ENCODE data around the gene CYFIP2.
"Not testable (repeated sequence)": the region's sequence is repeated elsewhere in the genome, so short reads cannot be mapped to it uniquely, and the experiment has no call there.

Gene CYFIP2

GRCh38 chr5:157236423-157236822 is 29.5 kb upstream of the CYFIP2 start:
- H3K9ac ChIP-seq (ENCODE audit: low read length), result no peak overlapping the region
- H3K27me3 ChIP-seq (ENCODE audit: control insufficient read depth, insufficient read depth, low read length), result no peaks in the 10 kb centered on the region
- H3K4me3 ChIP-seq (ENCODE audit: low read length), result no peak overlapping the region
- no peaks in the 10 kb centered on the region for H3K4me1 ChIP-seq (ENCODE audit: control insufficient read depth, insufficient read depth, low read length)
- H3K9me3 ChIP-seq (ENCODE audit: control insufficient read depth, low read length), result no peaks in the 10 kb centered on the region
- no peaks in the 10 kb centered on the region for H3K36me3 ChIP-seq (ENCODE audit: control insufficient read depth, insufficient read depth, low read length)

GRCh38 chr5:157241483-157241882 is 24.4 kb upstream of the CYFIP2 start:
- H3K9me3 ChIP-seq (ENCODE audit: control insufficient read depth, low read length), result no peaks in the 10 kb centered on the region
- H3K9ac ChIP-seq (ENCODE audit: low read length), result no peak overlapping the region
- H3K4me3 ChIP-seq (ENCODE audit: low read length), result no peak overlapping the region
- H3K4me1 ChIP-seq (ENCODE audit: control insufficient read depth, insufficient read depth, low read length), result no peaks in the 10 kb centered on the region
- no peaks in the 10 kb centered on the region for H3K27me3 ChIP-seq (ENCODE audit: control insufficient read depth, insufficient read depth, low read length)
- no peaks in the 10 kb centered on the region for H3K36me3 ChIP-seq (ENCODE audit: control insufficient read depth, insufficient read depth, low read length)

- H3K36me3 ChIP-seq (ENCODE audit: control insufficient read depth, insufficient read depth, low read length); H3K27me3 ChIP-seq (ENCODE audit: control insufficient read depth, insufficient read depth, low read length); H3K4me1 ChIP-seq (ENCODE audit: control insufficient read depth, insufficient read depth, low read length); H3K4me3 ChIP-seq (ENCODE audit: low read length); H3K9ac ChIP-seq (ENCODE audit: low read length); H3K9me3 ChIP-seq (ENCODE audit: control insufficient read depth, low read length): not testable (repeated sequence)
Measured at GRCh38 chr5:157244704-157245103, 21.2 kb upstream of the CYFIP2 start.

GRCh38 chr5:157245476-157245875 is 20.4 kb upstream of the CYFIP2 start:
- no peaks in the 10 kb centered on the region for H3K27me3 ChIP-seq (ENCODE audit: control insufficient read depth, insufficient read depth, low read length)
- no peaks in the 10 kb centered on the region for H3K9me3 ChIP-seq (ENCODE audit: control insufficient read depth, low read length)
- no peaks in the 10 kb centered on the region for H3K36me3 ChIP-seq (ENCODE audit: control insufficient read depth, insufficient read depth, low read length)
- H3K9ac ChIP-seq (ENCODE audit: low read length), result no peak overlapping the region
- H3K4me3 ChIP-seq (ENCODE audit: low read length), result no peak overlapping the region
- H3K4me1 ChIP-seq (ENCODE audit: control insufficient read depth, insufficient read depth, low read length), result no peaks in the 10 kb centered on the region

- H3K36me3 ChIP-seq (ENCODE audit: control insufficient read depth, insufficient read depth, low read length), result no peaks in the 10 kb centered on the region
Measured at GRCh38 chr5:157245886-157246285, 20.0 kb upstream of the CYFIP2 start.

GRCh38 chr5:157247267-157247666 is 18.7 kb upstream of the CYFIP2 start:
- no peak overlapping the region for H3K9ac ChIP-seq (ENCODE audit: low read length)
- no peaks in the 10 kb centered on the region for H3K27me3 ChIP-seq (ENCODE audit: control insufficient read depth, insufficient read depth, low read length)
- no peak overlapping the region for H3K4me3 ChIP-seq (ENCODE audit: low read length)
- H3K36me3 ChIP-seq (ENCODE audit: control insufficient read depth, insufficient read depth, low read length), result no peaks in the 10 kb centered on the region
- no peaks in the 10 kb centered on the region for H3K9me3 ChIP-seq (ENCODE audit: control insufficient read depth, low read length)
- H3K4me1 ChIP-seq (ENCODE audit: control insufficient read depth, insufficient read depth, low read length), result no peaks in the 10 kb centered on the region

More at GRCh38 chr5:157245886-157246285, 20.0 kb upstream of the CYFIP2 start:
- Histone ChIP-seq H3K27me3 (ENCODE audit: control insufficient read depth, insufficient read depth, low read length) (no peaks in the 10 kb centered on the region), H3K9me3 (ENCODE audit: control insufficient read depth, low read length) (no peaks in the 10 kb centered on the region), H3K4me1 (ENCODE audit: control insufficient read depth, insufficient read depth, low read length) (no peaks in the 10 kb centered on the region), H3K4me3 (ENCODE audit: low read length) (no peak overlapping the region), H3K9ac (ENCODE audit: low read length) (no peak overlapping the region)

- Histone ChIP-seq H3K9me3 (ENCODE audit: control insufficient read depth, low read length) (no peaks in the 10 kb centered on the region), H3K4me1 (ENCODE audit: control insufficient read depth, insufficient read depth, low read length) (no peaks in the 10 kb centered on the region), H3K27me3 (ENCODE audit: control insufficient read depth, insufficient read depth, low read length) (no peaks in the 10 kb centered on the region), H3K9ac (ENCODE audit: low read length) (no peak overlapping the region), H3K4me3 (ENCODE audit: low read length) (no peak overlapping the region), H3K36me3 (ENCODE audit: control insufficient read depth, insufficient read depth, low read length) (no peaks in the 10 kb centered on the region)
Measured at GRCh38 chr5:157248821-157249470, 17.0 kb upstream of the CYFIP2 start.

- H3K9ac ChIP-seq (ENCODE audit: low read length), result no peak overlapping the region
Measured at GRCh38 chr5:157252711-157253465, 13.0 kb upstream of the CYFIP2 start.

GRCh38 chr5:157253547-157253946 is 12.4 kb upstream of the CYFIP2 start:
- Histone ChIP-seq H3K9me3 (ENCODE audit: control insufficient read depth, low read length) (no peaks in the 10 kb centered on the region), H3K4me1 (ENCODE audit: control insufficient read depth, insufficient read depth, low read length) (no peaks in the 10 kb centered on the region), H3K9ac (ENCODE audit: low read length) (no peak overlapping the region), H3K36me3 (ENCODE audit: control insufficient read depth, insufficient read depth, low read length) (no peaks in the 10 kb centered on the region), H3K4me3 (ENCODE audit: low read length) (no peak overlapping the region), H3K27me3 (ENCODE audit: control insufficient read depth, insufficient read depth, low read length) (no peaks in the 10 kb centered on the region)

More at GRCh38 chr5:157252711-157253465, 13.0 kb upstream of the CYFIP2 start:
- H3K27me3 ChIP-seq (ENCODE audit: control insufficient read depth, insufficient read depth, low read length), result no peaks in the 10 kb centered on the region
- no peaks in the 10 kb centered on the region for H3K4me1 ChIP-seq (ENCODE audit: control insufficient read depth, insufficient read depth, low read length)
- no peaks in the 10 kb centered on the region for H3K36me3 ChIP-seq (ENCODE audit: control insufficient read depth, insufficient read depth, low read length)
- no peak overlapping the region for H3K4me3 ChIP-seq (ENCODE audit: low read length)
- no peaks in the 10 kb centered on the region for H3K9me3 ChIP-seq (ENCODE audit: control insufficient read depth, low read length)

GRCh38 chr5:157258450-157258849 is 7.5 kb upstream of the CYFIP2 start:
- no peaks in the 10 kb centered on the region for H3K9me3 ChIP-seq (ENCODE audit: control insufficient read depth, low read length)
- H3K4me1 ChIP-seq (ENCODE audit: control insufficient read depth, insufficient read depth, low read length), result no peaks in the 10 kb centered on the region
- no peaks in the 10 kb centered on the region for H3K27me3 ChIP-seq (ENCODE audit: control insufficient read depth, insufficient read depth, low read length)
- H3K4me3 ChIP-seq (ENCODE audit: low read length), result no peak overlapping the region
- no peaks in the 10 kb centered on the region for H3K36me3 ChIP-seq (ENCODE audit: control insufficient read depth, insufficient read depth, low read length)
- H3K9ac ChIP-seq (ENCODE audit: low read length), result no peak overlapping the region

- Histone ChIP-seq H3K4me1 (ENCODE audit: control insufficient read depth, insufficient read depth, low read length) (no peaks in the 10 kb centered on the region), H3K4me3 (ENCODE audit: low read length) (no peak overlapping the region), H3K9me3 (ENCODE audit: control insufficient read depth, low read length) (no peaks in the 10 kb centered on the region), H3K27me3 (ENCODE audit: control insufficient read depth, insufficient read depth, low read length) (no peaks in the 10 kb centered on the region), H3K9ac (ENCODE audit: low read length) (no peak overlapping the region), H3K36me3 (ENCODE audit: control insufficient read depth, insufficient read depth, low read length) (no peaks in the 10 kb centered on the region)
Measured at GRCh38 chr5:157259699-157260098, 6.2 kb upstream of the CYFIP2 start.

- no peak overlapping the region for H3K4me3 ChIP-seq (ENCODE audit: low read length)
- peaks cover 13% of the 10 kb centered on the region for H3K27me3 ChIP-seq (ENCODE audit: control insufficient read depth, insufficient read depth, low read length)
- H3K9ac ChIP-seq (ENCODE audit: low read length), result no peak overlapping the region
- no peaks in the 10 kb centered on the region for H3K9me3 ChIP-seq (ENCODE audit: control insufficient read depth, low read length)
- no peaks in the 10 kb centered on the region for H3K36me3 ChIP-seq (ENCODE audit: control insufficient read depth, insufficient read depth, low read length)
- peaks cover 10% of the 10 kb centered on the region for H3K4me1 ChIP-seq (ENCODE audit: control insufficient read depth, insufficient read depth, low read length)
Measured at GRCh38 chr5:157263496-157264090, 2.3 kb upstream of the CYFIP2 start.
